Measurements from ENCODE around the gene SND1.

DNA sequence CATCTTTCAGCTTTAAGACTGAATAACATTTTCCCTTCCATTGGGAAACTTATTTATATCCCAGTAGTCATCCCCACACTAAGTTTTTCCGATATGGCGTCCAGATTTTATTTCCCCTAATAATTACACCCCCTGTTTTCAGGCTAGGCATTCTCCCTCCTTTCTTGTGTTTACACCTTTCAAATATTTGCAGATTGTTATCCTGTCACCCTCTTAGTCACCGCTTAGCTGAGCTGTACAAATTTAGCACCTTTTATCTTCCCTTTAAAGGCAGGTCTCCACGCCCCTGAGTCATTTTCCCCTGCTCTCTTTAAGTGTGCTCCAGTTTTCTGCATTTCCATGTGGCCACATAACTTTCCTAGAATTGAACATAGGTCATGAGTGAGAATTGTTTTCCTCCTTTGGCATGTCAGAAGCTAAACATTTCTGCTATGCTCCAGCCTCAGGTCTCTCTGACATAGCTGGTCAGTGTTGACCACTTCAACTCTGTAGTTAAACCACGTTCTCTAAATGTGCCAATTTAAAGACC is 331.9 kb downstream of the SND1 start:
- no peak for TF ChIP-seq POLR2A (IDR thresholded peaks at IDR 0.05)
- TF ChIP-seq, protein P1, sequence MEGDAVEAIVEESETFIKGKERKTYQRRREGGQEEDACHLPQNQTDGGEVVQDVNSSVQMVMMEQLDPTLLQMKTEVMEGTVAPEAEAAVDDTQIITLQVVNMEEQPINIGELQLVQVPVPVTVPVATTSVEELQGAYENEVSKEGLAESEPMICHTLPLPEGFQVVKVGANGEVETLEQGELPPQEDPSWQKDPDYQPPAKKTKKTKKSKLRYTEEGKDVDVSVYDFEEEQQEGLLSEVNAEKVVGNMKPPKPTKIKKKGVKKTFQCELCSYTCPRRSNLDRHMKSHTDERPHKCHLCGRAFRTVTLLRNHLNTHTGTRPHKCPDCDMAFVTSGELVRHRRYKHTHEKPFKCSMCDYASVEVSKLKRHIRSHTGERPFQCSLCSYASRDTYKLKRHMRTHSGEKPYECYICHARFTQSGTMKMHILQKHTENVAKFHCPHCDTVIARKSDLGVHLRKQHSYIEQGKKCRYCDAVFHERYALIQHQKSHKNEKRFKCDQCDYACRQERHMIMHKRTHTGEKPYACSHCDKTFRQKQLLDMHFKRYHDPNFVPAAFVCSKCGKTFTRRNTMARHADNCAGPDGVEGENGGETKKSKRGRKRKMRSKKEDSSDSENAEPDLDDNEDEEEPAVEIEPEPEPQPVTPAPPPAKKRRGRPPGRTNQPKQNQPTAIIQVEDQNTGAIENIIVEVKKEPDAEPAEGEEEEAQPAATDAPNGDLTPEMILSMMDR (IDR thresholded peaks at IDR 0.05), result no peak

Measured in right lobe of liver (tissue), 4 donors.